GM21390 (cell line): ENCODE measurements around the gene ESD.
"Not testable (repeated sequence)": the region's sequence is repeated elsewhere in the genome, so short reads cannot be mapped to it uniquely, and the experiment has no call there.

Experiments
- ATAC-seq: cut with Tn5 transposase; IDR thresholded peaks from one replicate; pipeline ENCODE4 v1.9.1; 2021; ENCODE audit not compliant: unreplicated experiment

The ESD gene

GRCh38 chr13:46796515-46797474 lies at the start of gene ESD:
TSS of gene ESD (minus strand) at chr13:46797161. CDS start at chr13:46791413, 5,748 bp downstream.
- peak; percentile 92 for ATAC-seq

GRCh38 chr13:46846726-46847125 lies 49.8 kb upstream of the ESD start:
- ATAC-seq = no peak

GRCh38 chr13:46845146-46845545 lies 48.2 kb upstream of the ESD start:
- ATAC-seq = no peak

- ATAC-seq = no peak
Measured at GRCh38 chr13:46844431-46844830, 47.5 kb upstream of the ESD start.

DNA sequence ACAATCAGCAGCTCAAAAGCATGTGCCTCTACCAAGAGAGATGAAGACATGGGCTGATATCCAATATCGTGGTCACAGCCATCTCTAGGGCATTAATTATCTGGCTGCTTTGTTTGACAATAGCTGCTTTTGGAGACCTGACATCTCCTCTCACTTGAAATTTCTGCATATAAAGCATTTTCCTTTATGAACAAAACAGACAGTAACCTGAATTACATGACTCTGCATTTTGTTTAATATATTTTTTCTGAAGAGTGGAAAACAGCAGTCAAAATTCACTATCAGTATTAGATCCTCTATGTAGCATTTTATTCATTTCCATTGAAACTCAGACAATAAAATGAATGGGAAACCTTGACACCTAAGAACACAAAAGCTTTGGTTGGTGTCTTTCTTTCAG lies 42.4 kb upstream of the ESD start:
- no peak for ATAC-seq

DNA sequence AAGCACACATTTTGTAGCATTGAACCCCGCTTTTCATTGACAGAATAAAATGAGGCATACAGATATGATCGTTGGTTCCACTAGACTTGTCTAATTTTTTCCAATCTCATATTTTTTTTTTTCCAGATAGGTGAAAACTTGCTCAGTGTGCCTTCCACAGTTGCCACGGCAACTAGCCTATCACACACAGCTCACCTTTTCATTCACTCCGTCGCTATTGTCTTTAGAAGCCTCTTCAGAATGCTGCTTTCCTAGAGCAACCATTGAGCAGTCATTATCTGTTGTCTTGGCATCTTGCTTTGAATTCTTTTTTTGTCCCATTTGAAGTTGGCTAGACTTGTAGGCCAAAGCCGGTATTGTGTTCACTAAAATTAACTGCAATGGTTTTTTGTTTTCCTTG lies 37.7 kb upstream of the ESD start:
- ATAC-seq = no peak

DNA sequence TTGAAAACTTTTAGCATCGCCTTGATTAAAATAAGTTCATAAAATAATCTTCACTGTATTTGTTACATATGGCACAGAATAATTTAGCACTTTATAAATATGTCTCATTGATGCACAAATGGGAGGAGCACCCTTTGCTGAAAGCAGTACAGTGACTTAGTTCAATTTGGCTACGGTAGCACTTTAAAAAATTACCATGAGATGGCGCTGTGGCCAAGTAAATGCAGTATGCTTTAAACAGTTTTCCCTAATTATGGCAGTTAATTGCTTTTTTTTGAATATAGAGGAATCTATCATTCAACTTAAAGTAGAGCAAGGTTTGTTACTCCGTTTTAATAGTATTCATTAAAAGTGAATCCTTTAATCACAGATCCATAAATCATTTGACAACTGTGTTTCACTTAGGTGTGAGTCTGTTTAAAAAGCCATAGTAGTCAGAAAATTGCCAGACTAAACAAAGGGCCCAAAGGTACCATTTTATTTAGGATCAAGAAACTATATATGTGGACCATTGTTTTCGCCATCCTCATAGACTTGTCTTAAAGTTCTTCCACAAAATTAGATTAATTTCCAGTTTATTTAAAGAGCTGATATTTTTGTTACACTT lies 34.7 kb upstream of the ESD start:
- ATAC-seq = peak; percentile 63

DNA sequence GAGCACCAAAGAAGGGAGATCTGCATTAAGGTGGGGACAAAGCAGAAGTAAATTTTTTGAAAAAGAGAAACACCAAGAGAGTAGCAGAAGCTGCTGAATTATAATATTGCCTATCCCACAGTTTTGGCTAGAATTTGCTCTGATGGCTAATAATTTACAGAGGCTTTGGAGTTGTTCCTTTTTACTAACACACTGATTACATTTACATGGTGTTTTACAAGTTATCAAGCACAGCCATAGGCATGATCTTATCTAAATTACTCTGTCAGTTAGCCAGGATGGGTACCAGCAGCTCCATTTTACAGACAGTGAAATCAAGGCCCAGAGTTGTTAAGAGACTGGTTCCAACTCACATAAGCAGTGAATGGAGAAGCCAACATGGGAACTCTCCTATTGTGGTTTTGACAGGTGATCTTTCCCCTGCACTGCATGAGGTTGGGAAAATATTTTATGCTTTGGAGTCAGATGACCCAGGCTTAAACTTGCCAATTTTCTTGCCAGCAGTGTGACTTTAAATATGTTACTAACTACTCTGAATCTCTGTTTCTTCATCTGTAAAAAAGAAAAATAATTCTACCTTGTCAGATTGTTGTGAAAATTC lies 33.5 kb upstream of the ESD start:
- ATAC-seq = no peak

- ATAC-seq = no peak
Measured at GRCh38 chr13:46822551-46822950, 25.6 kb upstream of the ESD start.

GRCh38 chr13:46817838-46818476 lies 21.0 kb upstream of the ESD start:
- no peak for ATAC-seq

GRCh38 chr13:46817095-46817494 lies 20.1 kb upstream of the ESD start:
- ATAC-seq = no peak

GRCh38 chr13:46816371-46816770 lies 19.4 kb upstream of the ESD start:
- ATAC-seq = no peak

DNA sequence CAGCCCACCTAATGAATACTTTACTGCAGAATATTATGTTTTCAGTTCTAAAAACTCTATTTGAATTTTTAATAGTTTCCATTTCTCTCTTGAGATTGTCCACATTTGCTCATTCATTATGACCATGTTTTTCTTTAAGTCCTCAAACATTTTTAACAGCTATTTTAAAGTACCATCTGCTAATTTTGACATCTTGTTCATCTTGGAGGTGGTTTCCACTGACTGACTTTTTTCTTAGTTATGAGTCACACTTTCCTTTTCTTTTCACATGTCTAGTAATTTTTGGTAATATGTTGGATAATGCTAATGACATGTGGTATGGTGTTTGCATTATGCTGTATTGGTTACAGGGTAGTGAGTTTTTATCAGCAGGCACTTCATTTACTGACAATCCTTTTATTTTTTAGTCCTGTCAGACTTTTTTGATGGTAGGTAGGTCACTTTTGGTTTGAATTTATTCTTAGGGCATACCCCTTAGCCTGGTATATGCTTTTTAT lies 15.4 kb upstream of the ESD start:
- no peak for ATAC-seq

- ATAC-seq = no peak
Measured at GRCh38 chr13:46810440-46810839, 13.5 kb upstream of the ESD start.

- not testable (repeated sequence) for ATAC-seq
Measured at GRCh38 chr13:46804921-46805320, 8.0 kb upstream of the ESD start.

- ATAC-seq = no peak
Measured at GRCh38 chr13:46804391-46804815, 7.4 kb upstream of the ESD start.

DNA sequence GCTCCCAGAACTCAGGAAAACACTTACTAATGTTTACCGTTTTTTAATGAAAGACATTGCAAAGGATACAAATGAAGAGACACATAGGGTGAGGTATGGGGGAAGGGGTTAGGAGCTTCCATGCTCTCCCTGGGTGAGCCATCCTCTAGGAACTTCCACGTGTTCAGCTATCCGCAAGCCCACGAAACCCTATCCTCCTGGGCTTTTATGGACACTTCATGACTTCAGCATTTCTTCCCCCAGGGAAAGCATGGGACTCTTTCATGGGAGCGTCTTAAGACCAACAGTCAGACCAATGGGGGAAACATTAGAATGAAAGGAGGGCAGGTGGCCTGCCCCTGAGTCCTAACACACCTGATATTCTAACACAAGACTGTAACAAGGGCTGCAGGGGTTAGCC lies 6.6 kb upstream of the ESD start:
- ATAC-seq = no peak

GRCh38 chr13:46801858-46802257 lies 4.9 kb upstream of the ESD start:
- ATAC-seq = no peak

GRCh38 chr13:46799139-46799538 lies 2.2 kb upstream of the ESD start:
- no peak for ATAC-seq

GRCh38 chr13:46797501-46798237 lies 708 bp upstream of the ESD start:
- ATAC-seq = no peak

- no peak for ATAC-seq
Measured at GRCh38 chr13:46796129-46796514, 839 bp downstream of the ESD start.
